DOHH2 (cell line): Measurements from ENCODE around the gene ZNF608.

Source experiments
- H3F3A ChIP-seq: fragments of 200-600 bp; sonication (generic), shearing (Covaris generic); 2 replicates; pipeline ENCODE4 v1.6.0; 2016; ENCODE audit warnings: antibody characterized with exemption, mild to moderate bottlenecking; ENCODE audit not compliant: control insufficient read depth, insufficient read depth
- H3K27ac ChIP-seq: fragments of 200-600 bp; sonication (generic); 2 replicates; pipeline ENCODE4 v1.5.1; 2014; ENCODE audit warnings: low read depth, mild to moderate bottlenecking, low read length, moderate library complexity
- H3K27me3 ChIP-seq: fragments of 200-600 bp; sonication (generic); 2 replicates; pipeline ENCODE4 v1.6.1; 2014; ENCODE audit warnings: mild to moderate bottlenecking, low read length, mixed read lengths; ENCODE audit not compliant: control insufficient read depth
- H3K36me3 ChIP-seq: fragments of 200-600 bp; sonication (generic); 2 replicates; pipeline ENCODE4 v1.6.1; 2014; ENCODE audit warnings: mild to moderate bottlenecking, low read length, moderate library complexity, mixed read lengths; ENCODE audit not compliant: control insufficient read depth
- H3K4me1 ChIP-seq: fragments of 200-600 bp; sonication (generic); 2 replicates; pipeline ENCODE4 v1.6.1; 2014; ENCODE audit warnings: mild to moderate bottlenecking, low read length, mixed read lengths; ENCODE audit not compliant: control insufficient read depth
- H3K4me2 ChIP-seq: fragments of 200-600 bp; sonication (generic); 2 replicates; pipeline ENCODE4 v1.6.0; 2014; ENCODE audit warnings: mild to moderate bottlenecking, low read length, moderate library complexity
- H3K4me3 ChIP-seq: fragments of 200-600 bp; sonication (generic); 2 replicates; pipeline ENCODE4 v1.5.1; 2014; ENCODE audit warnings: mild to moderate bottlenecking, low read length, mixed read lengths
- H3K79me2 ChIP-seq: fragments of 200-600 bp; sonication (generic); 2 replicates; pipeline ENCODE4 v1.6.1; 2014; ENCODE audit warnings: mild to moderate bottlenecking, low read length, mixed read lengths; ENCODE audit not compliant: control insufficient read depth
- H3K9me2 ChIP-seq: fragments of 200-600 bp; sonication (generic); replicated peaks from 2 replicates; pipeline ENCODE4 v1.6.1; 2014; ENCODE audit warnings: mild to moderate bottlenecking, low read length, mixed read lengths; ENCODE audit not compliant: control insufficient read depth
- H3K9me3 ChIP-seq: fragments of 200-600 bp; sonication (generic); 2 replicates; pipeline ENCODE4 v1.6.1; 2014; ENCODE audit warnings: antibody characterized with exemption, low read length, mixed read lengths; ENCODE audit not compliant: control insufficient read depth, insufficient read depth
- H4K20me1 ChIP-seq: fragments of 200-600 bp; sonication (generic); 2 replicates; pipeline ENCODE4 v1.6.0; 2014; ENCODE audit warnings: low read depth, mild to moderate bottlenecking, antibody characterized with exemption, low read length, moderate library complexity; ENCODE audit not compliant: control insufficient read depth, insufficient read depth
- CTCF ChIP-seq: fragments of 200-600 bp; sonication (generic); IDR thresholded peaks from one replicate; pipeline ENCODE4 v1.5.1; 2014; ENCODE audit warnings: antibody characterized with exemption, mild to moderate bottlenecking, low read depth, low read length; ENCODE audit not compliant: poor library complexity, severe bottlenecking
- EZH2phosphoT487 ChIP-seq: fragments of 200-600 bp; sonication (generic); IDR thresholded peaks from 2 replicates; pipeline ENCODE4 v1.6.1; 2017; ENCODE audit warnings: borderline replicate concordance, mild to moderate bottlenecking, antibody characterized with exemption, low read length, moderate library complexity, mixed read lengths

The ZNF608 gene

GRCh38 chr5:124736082-124736804 is 10.2 kb downstream of the ZNF608 start:
- H4K20me1 ChIP-seq: no peaks in the 10 kb centered on the region
- H3K4me3 ChIP-seq: peak overlapping the region; percentile 77
- no peaks in the 10 kb centered on the region for H3K27me3 ChIP-seq
- TF ChIP-seq EZH2phosphoT487 (no peak), CTCF (no peak)
- peaks cover 100% of the 10 kb centered on the region for H3K4me1 ChIP-seq
- H3K9me3 ChIP-seq: no peaks in the 10 kb centered on the region
- H3K27ac ChIP-seq: peak overlapping the region; percentile 98
- H3K36me3 ChIP-seq: no peaks in the 10 kb centered on the region; the same call in 1 of the 2 replicates
- H3K4me2 ChIP-seq: peak overlapping the region; percentile 75
- H3F3A ChIP-seq: peaks cover 40% of the 10 kb centered on the region
- no peaks in the 10 kb centered on the region for H3K9me2 ChIP-seq
- peaks cover 96% of the 10 kb centered on the region for H3K79me2 ChIP-seq

DNA sequence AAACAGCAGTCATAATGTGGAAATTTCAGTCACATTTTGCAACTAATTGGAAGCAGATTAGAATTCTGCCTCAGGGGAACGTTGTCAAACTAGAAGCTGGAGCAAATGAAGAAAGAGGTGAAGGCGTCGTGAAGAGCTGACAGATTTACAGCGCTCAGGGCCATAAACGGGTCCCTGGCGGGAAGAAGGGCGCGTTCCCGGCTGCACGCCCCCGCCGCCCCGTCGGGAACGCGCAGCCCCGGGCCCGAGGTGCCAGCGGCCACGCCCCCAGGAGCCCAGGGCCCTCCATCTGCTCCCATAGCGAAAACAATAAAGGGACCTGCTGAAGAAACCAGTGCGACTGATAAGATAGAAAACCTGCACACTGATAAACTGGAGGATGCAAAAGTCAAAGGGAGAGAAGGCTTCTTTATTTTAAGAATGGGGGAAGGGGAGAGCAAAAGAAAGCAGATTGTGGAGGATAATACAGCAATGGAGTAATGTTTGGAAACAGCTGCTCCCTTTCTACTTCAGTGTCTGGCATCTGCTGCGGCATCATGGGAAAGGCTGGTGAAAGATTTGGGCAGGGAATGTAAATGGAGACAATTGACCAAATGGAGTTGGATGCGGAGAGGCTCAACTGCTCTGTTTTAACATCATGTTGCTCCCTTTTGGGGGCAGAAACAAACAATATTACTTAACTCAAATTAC is 11.1 kb downstream of the ZNF608 start:
- H3K27ac ChIP-seq: peak overlapping the region; percentile 98
- no peaks in the 10 kb centered on the region for H4K20me1 ChIP-seq
- TF ChIP-seq CTCF: no peak
- TF ChIP-seq EZH2phosphoT487: no peak
- no peaks in the 10 kb centered on the region for H3K27me3 ChIP-seq
- H3K36me3 ChIP-seq: no peaks in the 10 kb centered on the region; the same call in 1 of the 2 replicates
- no peaks in the 10 kb centered on the region for H3K9me2 ChIP-seq
- peaks cover 100% of the 10 kb centered on the region for H3K79me2 ChIP-seq
- H3F3A ChIP-seq: peaks cover 32% of the 10 kb centered on the region
- H3K4me2 ChIP-seq: peak overlapping the region; percentile 75
- H3K4me1 ChIP-seq: peaks cover 100% of the 10 kb centered on the region
- no peaks in the 10 kb centered on the region for H3K9me3 ChIP-seq
- H3K4me3 ChIP-seq: peak overlapping the region; percentile 77

DNA sequence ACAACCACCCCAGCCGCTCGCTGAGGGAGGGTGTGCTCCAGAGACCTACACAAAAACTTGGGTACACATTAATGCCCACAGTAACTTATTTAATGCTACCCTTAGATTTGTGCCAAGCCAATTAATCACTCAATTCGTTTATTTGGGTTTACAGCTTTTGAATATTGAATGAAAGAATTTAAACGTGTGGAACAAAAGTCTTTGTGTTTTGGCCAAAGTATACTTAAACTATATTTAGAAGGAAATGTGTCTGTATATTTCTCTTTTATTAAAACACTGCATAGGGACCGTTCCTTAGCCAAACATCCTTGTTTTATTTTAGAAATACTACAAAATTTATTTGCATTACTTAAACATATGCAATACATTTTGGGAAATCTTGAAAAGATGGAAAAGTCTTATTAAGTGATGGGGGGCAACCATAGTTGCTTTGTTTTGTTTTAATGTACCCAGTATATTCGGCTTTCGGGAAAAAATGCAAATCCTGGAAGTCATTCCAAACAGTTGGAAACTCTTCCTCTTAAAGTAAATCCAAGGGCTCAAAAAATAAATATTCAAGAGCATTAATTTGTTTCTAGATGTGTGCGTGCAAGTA is 11.8 kb downstream of the ZNF608 start:
- TF ChIP-seq CTCF (no peak), EZH2phosphoT487 (no peak)
- H3K79me2 ChIP-seq: peaks cover 100% of the 10 kb centered on the region
- peaks cover 35% of the 10 kb centered on the region for H3F3A ChIP-seq
- H3K27me3 ChIP-seq: no peaks in the 10 kb centered on the region
- no peaks in the 10 kb centered on the region; the same call in 1 of the 2 replicates for H3K36me3 ChIP-seq
- no peaks in the 10 kb centered on the region for H4K20me1 ChIP-seq
- H3K4me2 ChIP-seq: peak overlapping the region; percentile 75
- H3K9me3 ChIP-seq: no peaks in the 10 kb centered on the region
- H3K27ac ChIP-seq: peak overlapping the region; percentile 98
- no peaks in the 10 kb centered on the region for H3K9me2 ChIP-seq
- peak overlapping the region; percentile 77 for H3K4me3 ChIP-seq
- H3K4me1 ChIP-seq: peaks cover 100% of the 10 kb centered on the region
